GM18858 (cell line): ENCODE data around the gene HELQ.
A peak's percentile ranks its signal among the peaks of the same experiment; 100 is the strongest.
"Not testable (repeated sequence)": the region's sequence is repeated elsewhere in the genome, so short reads cannot be mapped to it uniquely, and the experiment has no call there.

Experiments used
- ATAC-seq: cut with Tn5 transposase; IDR thresholded peaks from one replicate; pipeline ENCODE4 v1.9.1; 2021; ENCODE audit not compliant: unreplicated experiment

Gene HELQ, protein sequence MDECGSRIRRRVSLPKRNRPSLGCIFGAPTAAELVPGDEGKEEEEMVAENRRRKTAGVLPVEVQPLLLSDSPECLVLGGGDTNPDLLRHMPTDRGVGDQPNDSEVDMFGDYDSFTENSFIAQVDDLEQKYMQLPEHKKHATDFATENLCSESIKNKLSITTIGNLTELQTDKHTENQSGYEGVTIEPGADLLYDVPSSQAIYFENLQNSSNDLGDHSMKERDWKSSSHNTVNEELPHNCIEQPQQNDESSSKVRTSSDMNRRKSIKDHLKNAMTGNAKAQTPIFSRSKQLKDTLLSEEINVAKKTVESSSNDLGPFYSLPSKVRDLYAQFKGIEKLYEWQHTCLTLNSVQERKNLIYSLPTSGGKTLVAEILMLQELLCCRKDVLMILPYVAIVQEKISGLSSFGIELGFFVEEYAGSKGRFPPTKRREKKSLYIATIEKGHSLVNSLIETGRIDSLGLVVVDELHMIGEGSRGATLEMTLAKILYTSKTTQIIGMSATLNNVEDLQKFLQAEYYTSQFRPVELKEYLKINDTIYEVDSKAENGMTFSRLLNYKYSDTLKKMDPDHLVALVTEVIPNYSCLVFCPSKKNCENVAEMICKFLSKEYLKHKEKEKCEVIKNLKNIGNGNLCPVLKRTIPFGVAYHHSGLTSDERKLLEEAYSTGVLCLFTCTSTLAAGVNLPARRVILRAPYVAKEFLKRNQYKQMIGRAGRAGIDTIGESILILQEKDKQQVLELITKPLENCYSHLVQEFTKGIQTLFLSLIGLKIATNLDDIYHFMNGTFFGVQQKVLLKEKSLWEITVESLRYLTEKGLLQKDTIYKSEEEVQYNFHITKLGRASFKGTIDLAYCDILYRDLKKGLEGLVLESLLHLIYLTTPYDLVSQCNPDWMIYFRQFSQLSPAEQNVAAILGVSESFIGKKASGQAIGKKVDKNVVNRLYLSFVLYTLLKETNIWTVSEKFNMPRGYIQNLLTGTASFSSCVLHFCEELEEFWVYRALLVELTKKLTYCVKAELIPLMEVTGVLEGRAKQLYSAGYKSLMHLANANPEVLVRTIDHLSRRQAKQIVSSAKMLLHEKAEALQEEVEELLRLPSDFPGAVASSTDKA

DNA sequence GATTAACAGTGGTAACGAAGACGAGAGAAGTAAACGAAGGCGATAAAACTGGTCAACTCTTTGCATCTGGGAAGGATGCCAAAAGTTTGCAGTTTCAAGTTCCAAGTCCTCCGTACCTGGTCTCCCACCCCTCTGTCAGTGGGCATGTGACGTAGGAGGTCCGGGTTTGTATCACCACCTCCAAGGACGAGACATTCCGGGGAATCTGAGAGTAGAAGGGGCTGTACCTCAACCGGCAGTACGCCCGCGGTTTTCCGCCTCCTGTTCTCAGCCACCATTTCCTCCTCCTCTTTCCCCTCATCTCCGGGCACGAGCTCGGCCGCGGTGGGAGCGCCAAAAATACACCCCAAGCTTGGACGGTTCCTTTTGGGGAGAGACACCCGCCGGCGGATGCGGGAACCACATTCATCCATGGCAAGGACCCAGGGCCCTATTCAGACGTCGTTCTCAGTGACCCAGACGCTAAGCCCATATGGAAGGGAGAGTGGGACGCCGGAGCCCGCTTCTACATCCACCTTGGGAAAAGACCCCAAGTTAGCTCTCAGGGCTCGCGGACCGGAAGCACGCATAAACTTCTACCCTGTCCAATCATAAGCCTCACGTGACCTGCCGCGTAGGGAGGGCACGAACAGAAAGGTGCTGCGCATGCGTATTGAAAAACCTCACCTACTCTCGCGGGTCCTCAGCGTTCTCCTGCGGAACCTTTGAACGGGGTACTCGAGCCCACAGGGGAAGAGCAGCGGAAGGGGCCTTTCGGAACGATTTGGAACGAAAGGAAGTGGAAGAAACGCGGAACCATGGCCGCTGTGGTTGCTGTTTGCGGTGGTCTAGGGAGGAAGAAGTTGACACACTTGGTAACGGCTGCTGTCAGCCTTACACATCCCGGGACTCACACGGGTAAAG, at the start of gene HELQ, which contains the start of gene MRPS18C:
TSS of gene HELQ (minus strand) at position 543 of the 903 bp plus-strand sequence. CDS start at position 413, 130 bp downstream.
TSS of gene MRPS18C (plus strand) at position 778 of the 903 bp plus-strand sequence. CDS start at position 798, 20 bp downstream.
- ATAC-seq, result peak; percentile 92

DNA sequence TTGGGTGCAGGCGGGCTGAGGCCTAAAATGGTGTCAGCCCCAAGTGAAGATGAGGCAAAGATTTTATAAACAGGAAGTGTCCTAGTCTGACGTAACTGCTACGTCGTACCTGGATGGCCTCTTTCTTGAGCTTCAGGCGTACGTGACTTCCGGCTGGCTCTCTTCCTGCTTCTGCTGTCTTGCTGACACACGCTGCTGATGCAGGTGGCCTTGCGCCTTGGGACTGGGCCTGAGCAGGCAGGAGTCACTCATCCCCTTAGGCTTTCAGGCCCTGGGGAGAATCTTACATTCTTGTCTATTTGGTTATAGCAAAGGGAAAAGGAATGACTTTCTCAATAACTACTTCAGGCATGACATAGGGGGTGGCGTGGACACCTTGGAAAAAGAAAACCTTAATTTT, 49.4 kb upstream of the HELQ start:
- no peak for ATAC-seq

DNA sequence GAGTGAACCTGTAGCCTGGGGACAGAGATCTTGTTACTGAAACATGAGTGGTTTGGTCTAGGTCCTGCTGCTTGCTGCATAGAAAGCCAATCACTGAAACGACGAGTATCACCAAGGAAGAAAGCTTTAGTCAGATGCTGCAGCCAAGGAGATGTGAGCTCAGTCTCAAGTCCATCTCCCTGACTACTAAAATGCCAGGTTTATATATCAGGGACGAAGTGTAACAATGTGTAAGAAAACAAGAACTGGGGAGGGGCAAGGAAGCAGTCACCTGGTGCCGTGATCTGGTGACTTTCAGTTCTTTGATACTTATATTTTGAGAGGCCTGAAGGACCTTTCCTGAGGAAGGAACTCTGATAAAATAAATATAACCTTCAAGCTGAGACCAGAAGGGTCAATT, 48.9 kb upstream of the HELQ start:
- ATAC-seq, result no peak

DNA sequence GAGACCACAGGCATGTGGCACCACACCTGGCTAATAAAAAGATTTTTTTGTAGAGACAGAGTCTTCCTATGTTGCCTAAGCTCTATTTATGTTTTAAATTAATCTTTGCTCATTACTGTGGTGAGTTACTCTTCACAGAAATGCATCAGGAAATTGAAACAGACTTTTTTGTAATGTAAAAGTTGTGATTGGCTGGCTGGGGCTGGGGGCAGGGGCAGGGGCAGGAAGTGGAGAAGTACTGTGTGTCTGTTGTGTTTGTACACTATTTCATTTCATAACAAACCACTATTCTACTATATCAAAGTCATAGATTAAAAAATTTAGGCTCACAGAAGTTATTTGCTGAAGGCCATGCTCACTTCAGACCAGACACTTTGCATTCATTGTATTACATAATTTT, 48.4 kb upstream of the HELQ start:
- ATAC-seq, result no peak

DNA sequence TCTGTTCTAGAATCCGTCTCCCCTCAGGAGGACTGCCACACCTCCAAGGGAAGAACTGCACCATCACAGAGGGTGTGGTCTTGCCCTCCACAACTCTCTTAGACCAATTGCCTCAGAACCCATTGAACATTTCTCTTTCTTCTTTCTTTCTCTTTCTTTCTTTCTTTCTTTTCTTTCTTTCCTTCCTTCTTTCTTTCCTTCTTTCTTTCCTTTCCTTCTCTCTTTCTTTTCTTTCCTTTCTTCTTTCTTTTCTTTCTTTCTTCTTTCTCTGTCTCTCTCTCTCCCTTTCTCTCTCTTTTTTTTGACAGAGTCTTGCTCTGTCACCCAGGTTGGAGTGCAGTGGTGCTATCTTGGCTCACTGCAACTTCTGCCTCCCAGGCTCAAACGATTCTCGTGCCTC, 46.0 kb upstream of the HELQ start:
- not testable (repeated sequence) for ATAC-seq

DNA sequence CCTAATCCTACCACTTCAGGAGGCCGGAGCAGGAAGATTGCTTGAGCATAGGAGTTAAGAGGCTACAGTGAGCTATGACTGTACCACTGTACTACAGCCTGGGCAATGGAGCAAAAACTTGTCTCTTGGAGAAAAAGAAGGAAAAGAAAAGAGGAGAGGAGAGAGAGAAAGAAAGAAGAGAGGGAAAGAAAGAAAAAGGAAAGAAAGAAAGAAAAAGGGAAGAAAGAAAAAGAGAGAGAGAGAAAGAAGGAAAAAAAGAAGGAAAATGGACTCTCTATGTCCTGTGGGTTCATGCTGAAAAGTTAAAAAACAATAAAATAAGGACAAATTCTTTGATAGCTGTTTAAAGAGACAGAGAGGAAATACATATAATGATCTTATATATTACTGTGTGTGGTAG, 42.6 kb upstream of the HELQ start:
- ATAC-seq, result no peak

DNA sequence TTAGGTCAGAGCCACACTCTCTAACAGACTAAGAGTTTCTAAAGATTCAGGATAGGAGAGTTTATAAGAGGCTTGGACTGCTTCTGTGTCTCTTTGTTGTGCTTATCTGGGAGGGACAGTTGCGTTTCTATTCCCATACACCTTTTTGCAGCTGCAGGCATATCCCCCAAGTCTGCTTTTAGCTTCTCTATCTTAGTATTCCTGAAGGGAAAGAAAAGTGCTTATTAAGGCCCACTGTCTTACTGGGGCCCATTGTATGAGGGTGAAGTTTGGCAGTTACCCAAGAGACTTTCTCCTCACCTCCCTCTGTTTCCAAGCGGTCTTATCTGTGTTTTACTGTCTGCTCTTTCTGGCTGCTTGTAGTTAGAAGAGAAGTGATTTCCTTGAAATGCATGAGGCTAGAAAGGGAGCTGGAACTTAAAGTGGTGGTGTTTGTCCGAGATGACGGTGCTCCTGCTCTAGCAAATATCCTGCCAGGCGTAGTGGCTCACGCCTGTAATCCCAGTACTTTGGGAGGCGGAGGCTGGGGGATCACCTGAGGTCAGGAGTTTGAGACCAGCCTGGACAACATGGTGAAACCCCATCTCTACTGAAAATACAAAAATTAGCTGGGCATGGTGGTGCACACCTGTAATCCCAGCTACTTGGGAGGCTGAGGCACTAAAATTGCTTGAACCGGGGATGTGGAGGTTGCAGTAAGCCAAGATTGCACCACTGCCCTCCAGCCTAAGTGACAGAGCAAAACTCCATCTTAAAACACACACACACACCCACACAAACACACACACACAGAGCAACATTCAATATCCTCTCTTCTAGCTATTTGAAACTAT, 40.7 kb upstream of the HELQ start:
- not testable (repeated sequence) for ATAC-seq

DNA sequence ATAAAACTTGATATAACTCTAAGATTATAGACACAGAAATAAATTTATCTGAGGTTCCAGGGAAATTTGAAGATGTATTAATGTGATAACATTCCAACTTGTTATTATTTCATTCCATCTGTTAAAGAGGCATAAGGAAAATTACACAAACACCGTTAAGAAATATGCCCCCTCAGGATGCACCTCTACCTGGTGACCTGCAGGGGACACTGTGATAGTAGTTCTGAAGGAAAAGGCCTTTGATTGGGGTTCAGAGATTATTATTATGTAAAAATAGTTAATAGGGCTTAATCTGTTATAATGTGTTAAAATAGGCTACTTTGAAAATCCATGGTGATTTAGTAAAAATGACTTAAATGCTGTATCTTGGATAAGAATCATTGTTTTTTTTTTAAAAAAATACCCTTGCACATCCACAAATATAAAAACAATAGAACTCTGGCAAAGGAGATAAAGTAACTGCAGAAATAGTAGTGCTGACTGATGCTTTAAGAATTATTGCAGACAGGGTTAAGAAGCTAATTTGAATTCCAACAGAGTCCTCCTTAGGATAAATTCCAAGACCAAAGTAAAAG, 35.3 kb upstream of the HELQ start:
- ATAC-seq, result peak; percentile 84

DNA sequence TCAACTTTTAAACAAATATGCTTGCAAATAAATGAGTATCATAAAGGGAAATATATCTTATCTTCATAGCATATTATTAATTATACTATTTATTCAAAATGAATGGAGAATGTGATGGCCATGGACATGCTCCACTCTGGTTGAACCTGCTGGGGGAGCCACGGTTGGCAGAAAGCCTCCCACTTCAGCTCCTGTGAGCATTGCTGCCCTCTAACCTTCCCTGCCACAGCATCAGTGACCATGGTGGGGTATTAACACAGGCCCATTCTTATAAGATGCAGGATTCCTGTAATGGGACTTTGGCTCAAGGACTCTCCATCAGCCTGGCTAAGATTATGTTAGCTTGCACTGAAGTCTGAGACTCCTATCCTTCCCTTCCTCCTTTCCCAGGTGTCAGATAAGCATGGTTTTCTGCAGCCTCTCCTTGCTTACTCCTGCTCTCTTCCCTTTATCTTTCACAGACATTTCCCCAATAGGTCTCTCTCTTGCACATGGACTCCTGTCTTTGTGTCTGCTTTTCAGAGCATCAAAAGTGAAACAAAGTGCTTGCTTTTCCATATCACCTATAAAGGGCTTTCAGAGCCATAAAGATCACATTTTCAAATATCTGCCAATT, 34.2 kb upstream of the HELQ start:
- no peak for ATAC-seq

DNA sequence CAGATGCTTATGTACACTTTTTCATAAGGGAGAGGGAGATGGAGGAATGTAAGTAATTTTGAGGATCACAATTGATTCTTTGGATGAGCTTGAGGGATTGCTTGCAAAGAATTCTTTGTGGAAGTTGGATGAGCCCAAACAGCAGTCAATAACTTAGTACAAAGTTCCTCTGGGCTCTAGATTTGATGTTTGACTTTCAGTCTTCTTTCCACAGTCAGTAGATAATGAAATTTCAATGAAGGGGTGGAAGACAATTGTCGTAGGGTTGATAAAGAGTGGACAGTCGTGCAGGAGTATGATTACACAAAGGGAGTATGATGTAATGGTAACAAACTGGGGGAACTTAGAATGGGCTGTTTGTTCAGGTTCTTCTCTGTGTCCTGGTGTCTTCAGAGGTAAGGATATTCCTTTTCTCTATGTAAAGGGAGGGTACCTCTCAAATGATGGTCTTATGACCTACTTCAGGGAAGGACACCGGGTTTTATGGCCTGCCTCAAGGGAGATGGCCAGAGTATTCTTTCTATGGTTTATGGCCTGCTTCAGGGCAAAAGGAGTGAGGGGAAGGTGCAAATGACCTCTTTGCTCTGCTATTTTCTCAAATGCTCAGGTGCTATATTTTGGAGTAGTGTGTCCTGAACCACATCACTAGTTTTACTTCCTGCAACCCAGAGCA, 31.0 kb upstream of the HELQ start:
- ATAC-seq, result no peak

DNA sequence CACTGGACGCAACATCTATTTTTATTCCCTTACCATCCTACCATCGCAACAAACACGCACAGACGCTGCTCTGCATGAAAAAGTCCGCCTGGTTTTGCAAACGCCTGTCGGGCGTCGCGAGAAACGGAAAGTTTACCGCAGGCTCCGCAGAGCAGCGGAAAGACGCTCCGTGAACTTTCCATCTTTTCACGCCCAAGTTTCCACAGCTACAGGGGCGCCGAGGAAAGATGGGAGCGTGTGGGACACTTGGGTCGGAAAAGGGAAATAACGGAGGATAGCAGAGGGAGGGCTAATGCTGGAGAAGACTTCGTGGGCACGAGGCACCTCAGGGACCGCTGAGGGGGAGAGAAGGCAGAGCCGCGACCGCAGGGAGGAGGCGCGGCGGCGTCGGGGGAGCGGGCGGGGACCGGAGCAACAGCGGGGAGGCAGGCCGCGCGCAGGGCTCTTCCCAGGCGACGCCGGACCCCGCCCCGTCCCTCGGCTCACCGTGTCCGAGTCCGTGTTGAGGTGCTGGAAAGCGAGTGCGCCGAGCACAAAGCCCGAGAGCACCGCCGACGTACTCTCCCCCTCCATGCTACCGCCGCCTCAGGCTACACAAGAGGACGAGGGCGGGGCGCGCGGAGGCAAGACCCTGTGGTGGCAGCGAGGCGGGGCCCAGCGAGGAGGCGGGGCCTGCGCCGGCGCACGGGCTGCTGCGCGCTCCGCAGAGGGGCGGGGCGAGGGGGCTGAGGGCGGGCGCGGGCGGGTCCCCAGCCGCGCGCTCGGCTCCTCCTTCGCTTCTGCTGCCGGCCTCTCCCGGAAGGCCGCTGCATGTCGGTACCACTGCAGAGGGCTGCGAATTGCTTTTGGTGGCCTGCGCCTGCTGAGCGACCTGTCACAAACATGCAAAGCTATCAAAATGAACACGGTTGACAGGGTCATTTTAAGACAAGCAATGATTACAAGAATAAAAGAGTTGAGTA, 29.2 kb upstream of the HELQ start, which contains the start of gene ABRAXAS1:
TSS of gene ABRAXAS1 (minus strand) at position 601 of the 962 bp plus-strand sequence. CDS start at position 573, 28 bp downstream.
- ATAC-seq, result peak; percentile 95

DNA sequence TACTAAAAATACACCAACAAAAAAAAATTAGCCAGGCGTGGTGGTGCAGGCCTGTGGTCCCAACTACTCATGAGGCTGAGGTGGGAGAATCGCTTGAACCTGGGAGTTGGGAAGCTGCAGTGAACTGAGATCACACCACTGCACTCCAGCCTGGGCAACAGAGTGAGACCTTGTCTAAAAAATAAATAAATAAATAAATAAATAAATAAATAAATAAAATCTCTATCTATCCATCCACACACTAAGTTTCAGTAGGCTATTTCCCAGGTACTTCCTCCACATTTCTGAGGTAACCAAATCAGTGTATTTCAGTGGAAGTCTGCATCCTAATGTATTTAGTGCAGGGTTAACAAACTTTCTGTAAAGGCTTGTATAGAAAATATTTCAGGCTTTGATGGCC, 18.3 kb upstream of the HELQ start:
- ATAC-seq, result no peak

DNA sequence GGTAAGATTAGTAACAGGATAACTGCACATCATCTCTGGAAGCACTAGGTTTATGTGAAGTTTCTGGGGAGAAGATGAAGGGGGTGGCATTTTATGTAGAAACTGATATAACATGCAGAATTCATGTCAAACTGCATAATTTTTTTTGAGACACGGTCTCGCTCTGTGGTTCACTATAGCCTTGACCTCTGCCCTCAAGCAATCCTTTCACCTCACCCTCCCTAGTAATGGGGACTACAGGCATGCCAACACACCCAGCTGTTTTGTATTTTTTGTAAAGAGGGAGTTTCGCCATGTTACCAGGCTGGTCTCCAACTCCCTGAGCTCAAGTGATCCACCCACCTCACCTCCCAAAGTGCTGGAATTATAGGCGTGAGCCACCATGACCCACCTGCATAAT, 17.8 kb upstream of the HELQ start:
- ATAC-seq, result no peak

DNA sequence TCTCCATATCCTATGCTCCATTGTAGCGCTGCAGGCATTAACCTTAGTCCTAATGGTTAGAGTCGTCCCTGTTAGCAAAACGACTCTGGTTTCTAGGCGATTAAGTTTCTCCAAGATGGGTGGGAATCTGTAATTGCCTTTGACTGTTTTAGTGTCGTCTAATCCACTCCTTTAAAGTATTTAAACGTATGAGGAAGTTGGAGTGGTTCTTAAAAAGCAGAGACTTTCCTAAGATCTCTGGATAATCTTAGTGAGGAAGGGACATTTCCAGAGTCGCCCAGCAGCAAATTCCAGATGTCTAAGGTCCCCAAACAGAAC, 520 bp upstream of the HELQ start:
- ATAC-seq, result no peak

DNA sequence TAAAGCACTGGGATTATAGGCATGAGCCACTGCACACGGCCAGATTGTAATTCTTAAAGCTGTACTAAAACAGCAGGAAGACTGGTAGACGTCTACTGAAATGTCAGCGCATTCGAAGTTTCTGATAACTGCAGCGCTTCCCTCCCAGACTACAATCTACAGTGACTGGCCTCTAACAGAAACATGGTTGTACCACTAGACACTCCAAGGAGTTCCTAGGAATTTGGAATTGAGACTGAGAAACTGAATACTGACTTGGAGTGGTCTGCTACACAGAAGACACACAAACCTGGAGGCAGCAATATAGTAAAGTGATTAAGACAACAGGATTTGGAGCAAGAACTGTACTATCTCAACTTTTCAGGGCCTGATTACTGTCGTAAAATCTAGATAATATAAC, 937 bp downstream of the HELQ start:
- no peak for ATAC-seq

DNA sequence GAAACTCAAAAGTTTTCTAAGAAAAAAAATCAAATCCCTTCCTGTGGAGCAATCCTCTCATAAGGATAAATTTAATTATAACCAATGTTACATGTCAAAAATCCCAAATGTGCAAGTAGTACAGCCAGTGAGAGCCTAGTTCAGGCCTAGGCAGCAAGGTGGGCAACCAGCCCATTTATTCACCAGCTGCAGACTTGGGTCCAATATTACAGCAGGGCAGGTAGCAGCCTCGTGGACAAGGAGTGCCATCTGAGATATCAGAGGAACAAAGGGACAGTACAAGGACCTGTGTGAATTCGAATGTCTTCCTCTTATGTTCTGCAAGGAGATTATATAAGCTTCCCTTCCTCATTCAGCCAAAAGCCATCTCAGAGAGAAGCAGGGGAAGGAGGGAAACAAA, 6.6 kb downstream of the HELQ start:
- ATAC-seq, result no peak

DNA sequence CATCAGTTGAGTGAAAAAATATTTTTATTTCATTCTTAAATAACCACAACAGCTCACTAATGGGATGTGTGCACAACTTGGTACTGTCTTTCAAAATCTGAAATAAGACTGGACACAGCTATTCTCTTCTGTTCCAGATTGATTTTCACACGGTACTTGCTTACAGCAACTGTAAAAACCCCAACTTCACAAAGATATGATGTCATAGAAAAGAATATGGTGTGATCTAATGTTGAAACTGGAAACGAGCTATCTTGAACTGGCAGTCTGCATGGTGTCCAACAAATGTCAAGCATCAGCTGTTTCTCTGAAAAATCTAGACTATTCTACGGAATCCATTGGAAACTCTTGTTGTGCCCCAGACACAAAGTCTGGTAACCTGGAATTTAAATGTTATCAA, 14.7 kb downstream of the HELQ start:
- ATAC-seq, result no peak
